CD4-positive, alpha-beta T cell treated with Interleukin-17A for 4 hours (primary cell): ENCODE measurements around the gene SPEN.
A peak's percentile ranks its signal among the peaks of the same experiment; 100 is the strongest.

Experiments used
- DNase-seq: peaks from one replicate; pipeline ENCODE4 v3.0.0-alpha.2; 2020; ENCODE audit warnings: mixed read lengths

SPEN gene

DNA sequence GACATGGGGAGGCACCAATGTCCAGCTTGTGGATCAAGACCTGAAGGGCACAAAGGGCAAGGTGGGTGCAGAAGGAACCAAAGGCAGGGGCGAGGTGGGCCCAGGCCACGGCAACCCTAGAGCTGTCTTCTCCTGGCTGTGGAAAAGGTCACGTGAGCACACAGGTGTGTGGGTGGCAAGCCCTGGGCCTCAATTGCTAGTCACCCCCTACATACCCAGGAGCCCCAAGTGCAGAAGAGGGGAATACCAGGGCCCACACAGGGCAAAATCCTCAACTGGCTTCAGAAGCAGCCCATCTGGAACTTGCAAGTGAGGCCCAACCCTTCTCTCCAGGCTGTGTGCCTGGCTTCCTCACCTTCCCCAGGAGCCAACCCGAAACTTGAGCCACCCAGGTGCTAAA, 102.8 kb downstream of the SPEN start:
- no peak for DNase-seq

DNA sequence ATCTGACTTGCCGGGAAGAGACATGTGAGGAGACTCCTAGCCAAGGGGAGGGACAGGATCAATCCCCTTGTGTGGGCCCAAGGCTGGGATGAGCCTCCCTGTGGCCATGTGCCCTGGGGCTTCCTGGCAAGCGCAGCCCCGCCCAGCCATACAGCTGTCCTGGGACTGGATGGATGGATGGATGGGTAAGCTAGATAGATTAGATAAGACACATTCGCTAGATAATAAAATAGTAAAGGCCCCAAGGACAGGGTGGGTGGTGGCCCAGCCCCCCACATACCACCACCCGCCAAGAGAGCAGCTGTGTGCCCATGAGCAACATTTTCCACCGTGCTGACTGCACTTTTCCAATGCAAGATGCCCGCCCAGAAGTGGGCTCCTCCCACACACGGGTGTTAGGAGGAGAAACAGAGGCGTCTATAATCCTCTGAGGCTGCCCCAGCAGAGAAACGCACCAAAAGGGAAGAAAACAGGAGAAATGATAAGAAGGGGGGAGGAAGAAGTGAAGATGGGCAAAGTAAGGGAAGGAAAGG, 103.3 kb downstream of the SPEN start:
- peak; percentile 45 for DNase-seq

DNA sequence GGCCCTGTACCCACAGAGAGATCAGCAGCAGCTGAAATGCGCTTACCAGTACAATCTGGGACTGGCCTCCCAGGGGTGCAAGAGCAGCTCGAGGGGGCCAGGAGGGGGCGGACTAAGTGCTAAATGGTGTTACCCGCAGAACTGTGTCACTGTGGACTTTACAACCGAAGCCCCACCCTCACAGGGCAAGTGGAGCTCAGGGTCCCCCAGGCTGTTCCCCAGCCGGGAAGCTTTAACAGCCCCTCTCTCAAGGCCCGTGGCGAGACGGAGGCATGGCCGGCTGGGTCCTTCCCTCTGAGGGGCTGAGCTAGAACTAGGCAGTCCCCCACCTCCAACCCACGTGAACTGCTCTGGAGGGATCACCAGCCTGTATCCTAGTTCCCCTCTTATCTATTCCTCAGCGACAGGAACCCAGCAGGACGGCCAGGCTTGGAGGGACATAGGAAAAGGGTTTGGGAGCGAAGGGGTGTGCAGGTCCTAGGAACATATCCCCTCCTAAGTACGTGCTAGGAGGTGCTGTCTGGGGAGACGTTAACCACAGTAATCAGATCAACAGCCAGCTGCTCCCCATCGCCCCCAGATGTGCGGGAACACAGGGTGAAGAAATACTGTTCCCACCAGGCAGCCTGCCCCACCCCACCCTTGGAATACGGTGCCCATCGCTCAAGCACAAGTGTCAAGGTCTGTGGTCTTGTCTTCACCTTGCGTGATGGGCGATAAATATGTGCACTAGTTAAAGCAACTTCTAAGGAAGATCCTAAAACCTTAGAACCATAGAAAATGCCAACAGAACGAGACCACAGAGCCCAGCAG, 104.0 kb downstream of the SPEN start:
- no peak for DNase-seq

DNA sequence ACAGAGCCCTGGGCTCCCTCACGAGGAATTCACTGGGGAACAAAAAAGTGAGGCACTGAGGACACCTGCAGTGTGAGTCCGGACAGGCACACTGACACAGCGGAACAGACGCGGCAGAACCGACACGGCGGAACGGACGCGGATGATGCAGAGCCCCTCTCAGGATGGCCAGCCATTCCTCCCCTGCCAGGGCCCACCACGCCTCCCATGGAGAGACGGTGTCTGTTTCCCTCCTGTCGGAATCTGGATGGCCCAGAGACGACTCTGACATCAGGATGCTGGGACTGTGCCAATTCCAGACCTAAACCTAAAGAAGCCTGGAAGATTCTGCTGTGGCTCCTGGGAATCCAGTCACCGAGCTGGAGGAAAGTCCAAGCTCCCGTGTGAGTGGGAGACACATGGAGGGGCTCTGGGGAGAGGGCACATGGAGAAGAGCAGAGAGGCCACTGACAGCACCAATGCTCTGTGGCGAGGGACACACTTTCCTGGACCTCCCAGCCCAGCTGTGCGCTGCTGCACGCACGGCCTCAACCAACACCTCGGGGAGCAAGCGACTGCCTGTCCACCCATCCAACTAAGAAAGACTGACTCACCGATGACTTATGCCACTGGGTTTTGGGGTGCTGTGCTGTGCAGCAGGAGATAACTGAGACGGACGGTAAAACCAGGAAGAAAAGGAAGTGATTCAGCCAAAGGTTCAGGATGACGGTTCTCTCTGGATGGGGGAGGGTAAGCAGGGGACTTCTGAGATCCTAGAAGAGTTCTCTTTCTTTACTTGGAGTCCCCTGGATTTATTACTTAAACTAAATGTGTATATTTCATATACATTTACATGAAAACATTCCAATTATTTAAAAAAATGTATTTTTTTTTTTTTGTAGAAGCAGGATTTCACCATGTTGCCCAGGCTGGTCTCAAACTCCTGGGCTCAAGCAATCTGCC, 105.1 kb downstream of the SPEN start:
- peak; percentile 27 for DNase-seq

DNA sequence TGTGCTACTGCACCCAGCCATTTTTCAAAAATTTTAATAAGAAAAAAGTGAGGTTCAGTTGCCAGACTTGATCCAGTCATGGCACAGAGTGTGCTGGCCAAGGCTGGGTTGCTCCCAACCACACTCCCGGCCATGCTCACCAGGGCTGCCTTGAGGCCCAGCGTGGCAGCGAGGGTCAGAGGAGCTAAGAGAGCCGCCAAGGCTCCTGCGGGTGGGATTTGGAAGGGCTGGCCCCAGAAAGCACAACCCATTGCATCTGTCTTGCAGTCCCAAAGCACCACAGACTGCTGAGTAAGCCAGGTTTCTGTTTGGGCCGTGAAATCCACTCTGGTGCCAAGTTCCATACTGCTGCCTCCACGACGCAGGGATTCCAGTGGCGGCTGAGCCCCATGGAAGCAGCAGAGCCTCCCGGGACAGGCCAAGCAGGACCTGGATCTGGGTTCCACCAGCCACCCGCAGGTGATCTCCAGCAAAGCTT, 105.8 kb downstream of the SPEN start:
- DNase-seq: no peak

DNA sequence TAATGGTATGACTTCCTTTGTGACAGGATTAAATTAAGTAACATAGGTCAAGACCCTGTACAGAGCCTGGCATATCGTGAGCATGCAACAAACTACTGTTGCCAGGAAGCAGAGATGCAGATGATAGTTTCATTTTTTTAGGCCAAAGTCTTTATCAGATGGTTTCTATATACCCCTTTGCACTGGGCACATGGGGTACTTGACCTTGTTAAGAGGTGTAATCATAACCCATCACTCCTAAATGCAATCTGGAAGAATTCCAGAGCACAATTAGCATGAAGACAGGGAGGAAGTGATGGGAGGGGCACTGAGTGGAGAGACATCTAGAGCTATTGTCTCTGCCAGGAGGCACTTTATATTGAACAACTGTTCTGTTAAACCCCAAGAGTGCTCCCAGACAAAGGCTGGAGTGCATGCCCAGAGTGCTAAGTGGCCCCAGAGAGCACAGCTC, 106.3 kb downstream of the SPEN start:
- DNase-seq: no peak

DNA sequence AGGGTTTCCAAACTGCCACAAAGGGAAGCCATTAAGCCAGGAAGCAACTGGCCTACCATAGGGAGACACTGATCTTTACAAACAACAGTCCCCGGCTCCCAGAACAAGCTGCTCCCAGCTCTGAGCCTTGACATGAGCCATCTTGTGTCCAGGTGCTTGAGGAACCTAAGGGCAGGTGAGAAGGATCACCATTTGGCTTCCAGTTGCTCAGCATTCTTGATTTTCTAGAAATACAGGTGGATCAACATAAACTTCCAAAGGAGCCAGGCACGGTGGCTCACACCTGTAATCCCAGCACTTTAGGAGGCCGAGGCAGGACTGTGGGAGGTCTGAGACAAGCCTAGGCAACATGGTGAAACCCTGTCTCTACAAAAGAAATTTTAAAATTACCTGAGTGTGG, 106.8 kb downstream of the SPEN start:
- no peak for DNase-seq

DNA sequence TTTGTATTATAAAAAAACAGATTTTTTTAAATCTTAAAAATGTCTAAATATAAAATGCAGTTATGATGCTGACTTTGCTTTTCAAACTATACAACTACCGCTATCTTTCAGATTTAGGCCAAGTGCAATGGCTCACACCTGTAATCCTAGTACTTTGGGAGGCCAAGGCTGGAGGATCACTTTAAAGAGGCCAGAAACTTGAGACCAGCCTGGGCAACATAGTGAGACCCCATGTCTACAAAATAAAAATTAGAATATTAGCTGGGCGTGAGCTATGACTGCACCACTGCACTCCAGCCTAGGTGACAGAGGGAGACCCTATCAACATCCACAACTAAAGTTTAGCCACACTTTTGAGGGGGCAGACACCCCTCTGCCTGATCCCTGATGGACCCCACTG, 108.0 kb downstream of the SPEN start:
- DNase-seq: no peak

DNA sequence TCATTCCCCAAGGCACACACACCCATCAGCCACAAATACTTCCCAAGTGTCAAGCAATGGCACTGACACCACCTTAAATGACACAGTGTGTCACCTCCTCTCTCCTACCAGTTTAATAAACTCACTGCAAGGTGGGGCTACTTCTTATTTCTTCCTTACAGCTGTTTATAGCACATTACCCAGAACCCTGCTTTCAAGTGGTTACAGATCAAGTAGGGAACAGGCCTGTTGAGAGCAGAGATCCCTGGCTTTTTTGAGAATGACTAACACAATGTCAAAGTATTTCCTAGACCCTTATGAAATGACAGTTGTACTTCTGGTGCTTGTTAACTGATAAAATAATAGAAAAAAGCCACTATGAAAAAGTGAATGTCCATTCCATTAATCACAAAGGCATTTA, 108.6 kb downstream of the SPEN start:
- DNase-seq: no peak

DNA sequence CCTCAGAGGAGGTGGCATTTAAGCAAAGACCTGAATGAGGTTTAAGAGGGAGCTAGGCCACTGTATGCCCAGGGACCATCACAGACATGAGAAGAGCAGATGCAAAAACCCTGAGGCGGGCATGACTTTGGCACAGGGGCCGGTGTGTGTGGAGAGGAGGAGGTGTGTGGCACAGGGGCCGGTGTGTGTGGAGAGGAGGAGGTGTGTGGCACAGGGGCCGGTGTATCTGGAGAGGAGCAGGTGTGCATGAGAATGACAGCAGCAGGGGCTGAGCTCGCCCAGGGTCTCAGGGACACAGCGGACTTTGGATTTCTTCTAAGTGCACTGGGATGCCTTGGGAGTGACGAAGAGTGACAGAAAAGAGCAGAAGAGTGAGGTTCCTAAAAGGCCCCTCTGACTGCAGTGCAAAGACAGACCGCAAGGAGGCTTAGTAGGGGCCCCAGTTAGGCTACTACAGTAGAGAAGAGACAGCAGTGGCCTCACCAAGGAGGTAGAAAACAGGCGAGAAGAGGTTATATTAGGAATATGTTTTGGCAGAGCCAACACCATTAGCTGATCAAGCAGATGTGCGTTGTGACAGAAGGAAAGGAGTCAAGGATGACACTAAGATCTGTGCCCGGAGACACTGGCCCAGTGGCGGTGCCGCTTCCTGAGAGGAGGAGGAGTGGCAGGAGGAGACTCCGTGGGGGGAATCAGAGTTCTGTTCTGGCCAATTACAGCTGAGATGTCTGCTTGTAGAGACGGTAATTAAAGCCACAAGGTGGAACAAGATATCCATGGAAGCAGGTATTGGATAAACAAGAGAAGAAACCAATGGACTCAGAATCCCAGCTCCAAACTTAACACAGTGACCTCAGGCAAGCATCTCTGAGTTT, 110.0 kb downstream of the SPEN start:
- DNase-seq: no peak

DNA sequence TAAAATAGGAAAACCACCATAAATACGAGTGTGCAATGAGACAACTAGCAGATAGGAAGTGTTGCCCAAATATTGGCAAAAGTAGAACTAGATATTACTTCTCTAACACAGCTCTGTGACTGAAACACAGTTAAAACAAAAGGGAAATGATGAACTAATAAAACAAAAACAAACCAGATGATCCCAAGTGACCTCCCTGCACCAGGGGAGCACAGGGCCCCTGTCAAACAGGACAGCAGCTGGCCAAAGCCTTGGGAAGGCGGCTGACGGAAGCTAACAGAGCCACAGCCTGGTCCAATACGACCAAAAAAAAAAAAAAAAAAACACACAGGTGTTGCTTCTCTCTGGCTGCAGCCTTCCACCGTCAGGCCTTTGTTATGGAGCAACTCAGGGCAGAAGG, 110.6 kb downstream of the SPEN start:
- DNase-seq: no peak

DNA sequence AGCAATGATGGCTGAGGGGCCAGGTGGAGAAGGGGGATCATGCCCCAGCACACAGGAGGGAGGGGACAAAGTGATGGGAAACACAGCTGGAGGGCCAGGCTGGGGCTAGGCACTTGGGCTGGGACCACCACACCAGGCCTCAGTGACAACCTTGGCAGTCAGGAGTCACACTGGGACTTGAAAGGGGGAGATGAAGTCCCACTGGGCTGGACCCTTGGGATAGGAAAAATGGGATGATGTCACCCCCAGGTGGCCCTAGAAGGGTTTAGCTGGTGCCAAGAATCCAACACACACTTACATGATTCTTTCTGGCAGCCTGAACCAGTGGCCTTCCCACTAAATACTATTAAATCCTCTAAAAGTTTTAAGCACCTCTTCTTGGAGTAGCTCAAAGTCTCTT, 111.3 kb downstream of the SPEN start:
- DNase-seq: no peak

DNA sequence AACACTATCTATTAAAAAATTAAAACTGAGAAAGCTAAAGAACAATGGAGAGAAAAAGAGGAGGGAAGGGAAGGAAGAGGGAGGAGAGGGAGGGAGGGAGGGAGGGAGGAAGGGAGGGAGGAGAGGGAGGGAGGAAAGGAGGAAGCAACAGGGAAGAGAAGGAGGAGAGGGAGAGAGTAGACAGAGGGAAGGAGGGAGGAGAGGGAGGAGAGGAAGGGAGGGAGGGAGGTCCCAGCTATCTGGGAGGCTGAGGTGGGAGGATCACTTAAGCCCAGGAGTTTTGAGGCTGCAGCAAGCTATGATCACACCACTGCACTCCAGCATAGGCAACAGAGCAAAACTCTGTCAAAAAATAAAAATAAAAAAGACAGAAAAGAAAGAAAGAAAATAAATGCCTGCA, 111.9 kb downstream of the SPEN start:
- DNase-seq: no peak

DNA sequence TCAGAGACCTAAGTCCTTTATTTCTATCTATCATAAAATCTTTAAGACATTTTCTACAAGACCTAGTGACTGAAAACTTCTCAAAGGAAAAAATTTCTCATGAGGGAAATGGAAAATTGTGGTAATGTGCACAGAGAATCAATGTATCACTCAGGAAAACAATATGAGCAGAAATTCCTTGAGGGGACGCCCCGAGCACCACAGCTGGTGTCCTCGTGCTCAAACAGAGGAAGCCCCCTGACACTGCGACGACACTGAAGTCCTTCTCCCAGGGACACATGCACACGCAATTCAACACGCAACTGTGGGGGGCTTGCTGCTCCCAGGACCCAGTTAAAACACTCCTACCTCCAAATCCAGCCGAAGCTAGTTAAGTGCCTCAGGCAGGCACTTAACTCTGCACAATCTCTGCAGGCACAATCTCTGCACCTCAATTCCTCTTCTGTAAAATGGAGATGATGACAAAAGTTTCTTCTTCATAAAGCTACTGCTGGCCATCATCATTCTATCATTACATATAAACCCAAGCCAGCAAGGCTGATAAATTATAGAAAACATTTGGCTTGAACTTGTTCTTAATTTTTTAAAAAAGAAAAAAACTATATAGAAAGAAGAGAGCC, 112.4 kb downstream of the SPEN start:
- DNase-seq: no peak

DNA sequence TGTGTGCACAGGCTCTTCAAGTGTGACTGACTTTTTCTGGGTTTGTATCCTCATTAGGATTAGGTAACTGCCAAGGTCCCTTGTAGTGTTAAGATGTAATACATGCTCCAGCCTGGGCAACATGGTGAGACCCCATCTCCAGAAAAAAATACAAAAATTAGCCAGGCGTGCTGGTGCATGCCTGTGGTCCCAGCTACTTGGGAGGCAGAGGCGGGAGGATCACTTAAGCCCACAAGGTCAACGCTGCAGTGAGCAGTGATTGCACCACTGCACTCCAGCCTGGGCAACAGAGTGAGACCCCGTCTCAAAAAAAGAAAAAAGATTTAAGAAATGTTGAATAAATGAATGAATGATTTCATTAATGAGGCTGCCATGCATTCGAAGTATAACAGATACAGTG, 113.3 kb downstream of the SPEN start:
- DNase-seq: no peak

DNA sequence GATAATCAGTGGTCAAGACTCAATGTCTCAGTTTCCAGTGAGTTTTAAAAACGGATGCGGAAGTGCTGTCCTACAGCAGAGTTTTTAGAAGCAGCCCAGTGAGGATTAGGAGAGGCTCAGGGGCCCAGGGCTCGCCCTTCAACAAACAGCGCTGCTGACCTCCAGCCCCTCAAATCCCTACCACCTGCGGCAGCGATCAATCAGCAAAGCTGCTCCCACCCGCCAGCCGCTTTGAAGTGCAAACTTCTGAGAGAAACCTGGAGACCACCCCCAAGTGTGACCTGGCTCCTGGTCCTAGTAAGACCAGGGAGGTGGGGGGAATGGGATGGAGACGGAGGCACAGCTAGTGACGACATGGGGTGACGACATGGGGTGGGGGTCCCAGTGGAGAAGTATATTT, 114.0 kb downstream of the SPEN start:
- DNase-seq: no peak

DNA sequence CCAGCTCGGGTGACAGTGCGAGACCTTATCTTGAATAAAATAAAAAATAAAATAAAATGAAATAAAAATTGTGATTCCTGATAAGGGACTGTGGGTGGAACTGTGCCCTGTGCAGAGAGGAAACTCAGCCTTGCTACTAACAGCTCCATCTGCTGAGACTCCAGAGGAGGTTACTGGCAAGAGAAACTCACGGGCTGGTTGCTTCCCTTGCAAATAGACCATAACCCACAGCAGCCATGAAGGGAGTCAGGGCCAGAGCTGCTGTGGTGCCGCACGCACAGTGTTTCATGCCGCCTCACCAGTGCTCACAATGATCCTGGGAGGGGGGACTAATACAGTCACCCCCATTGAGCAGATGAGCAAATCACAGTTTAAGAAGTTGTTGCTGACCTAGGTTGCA, 114.7 kb downstream of the SPEN start:
- DNase-seq: no peak

DNA sequence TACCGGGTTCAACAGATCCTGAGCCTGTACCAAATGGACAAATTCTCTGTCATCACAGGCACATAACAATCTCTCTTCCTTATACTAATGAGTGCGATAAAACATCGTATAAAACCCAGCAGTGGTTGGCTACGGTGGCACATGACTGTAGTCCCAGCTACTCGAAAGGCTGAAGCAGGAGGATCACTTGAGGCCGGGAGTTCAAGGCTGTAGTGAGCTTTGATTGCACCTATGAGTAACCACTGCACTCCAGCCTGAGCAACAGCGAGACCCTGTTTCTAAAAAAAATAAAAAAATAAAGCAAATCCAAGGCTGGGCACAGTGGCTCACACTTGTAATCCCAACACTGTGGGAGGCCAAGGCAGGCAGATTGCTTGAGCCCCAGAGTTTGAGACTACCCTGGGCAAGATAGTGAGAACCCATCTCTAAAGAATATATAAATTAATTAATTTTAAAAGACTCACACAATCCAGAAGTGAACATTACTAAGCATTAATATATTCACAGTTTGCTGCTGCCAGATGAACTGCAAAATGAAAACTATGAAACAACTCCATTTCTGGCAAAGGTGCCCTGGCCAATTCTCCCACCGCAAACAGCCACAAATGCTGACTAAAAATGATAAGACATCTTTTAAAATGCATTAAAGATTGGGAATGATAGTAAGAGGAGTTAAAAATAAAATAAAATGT, 115.3 kb downstream of the SPEN start:
- no peak for DNase-seq

DNA sequence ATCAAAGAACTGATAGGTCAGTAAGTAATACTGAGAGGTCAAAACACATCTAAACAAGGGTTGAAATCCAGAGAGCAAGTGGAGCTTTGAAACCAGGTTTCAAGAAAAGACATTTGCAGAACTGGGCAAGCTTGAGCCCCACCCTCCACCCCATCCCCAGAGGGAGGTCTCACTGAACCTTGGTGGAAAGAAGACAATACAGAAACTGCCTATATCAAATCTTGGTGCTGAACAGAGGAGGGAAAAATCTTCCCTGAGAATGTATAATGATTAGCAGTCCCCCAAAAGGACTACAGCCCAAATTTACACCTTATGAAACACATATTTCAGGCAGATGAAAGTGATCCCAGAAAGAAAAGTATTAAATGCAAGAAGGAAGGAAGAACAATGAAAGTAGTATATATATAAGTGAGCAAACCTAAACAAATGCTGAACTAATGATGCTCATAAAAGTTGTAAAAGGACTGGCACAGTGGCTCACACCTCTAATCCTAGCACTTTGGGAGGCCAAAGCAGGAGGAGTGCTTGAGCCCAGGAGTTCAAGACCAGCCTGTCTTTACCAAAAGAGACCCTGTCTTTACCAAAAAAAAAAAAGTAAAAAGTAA, 116.0 kb downstream of the SPEN start:
- no peak for DNase-seq

DNA sequence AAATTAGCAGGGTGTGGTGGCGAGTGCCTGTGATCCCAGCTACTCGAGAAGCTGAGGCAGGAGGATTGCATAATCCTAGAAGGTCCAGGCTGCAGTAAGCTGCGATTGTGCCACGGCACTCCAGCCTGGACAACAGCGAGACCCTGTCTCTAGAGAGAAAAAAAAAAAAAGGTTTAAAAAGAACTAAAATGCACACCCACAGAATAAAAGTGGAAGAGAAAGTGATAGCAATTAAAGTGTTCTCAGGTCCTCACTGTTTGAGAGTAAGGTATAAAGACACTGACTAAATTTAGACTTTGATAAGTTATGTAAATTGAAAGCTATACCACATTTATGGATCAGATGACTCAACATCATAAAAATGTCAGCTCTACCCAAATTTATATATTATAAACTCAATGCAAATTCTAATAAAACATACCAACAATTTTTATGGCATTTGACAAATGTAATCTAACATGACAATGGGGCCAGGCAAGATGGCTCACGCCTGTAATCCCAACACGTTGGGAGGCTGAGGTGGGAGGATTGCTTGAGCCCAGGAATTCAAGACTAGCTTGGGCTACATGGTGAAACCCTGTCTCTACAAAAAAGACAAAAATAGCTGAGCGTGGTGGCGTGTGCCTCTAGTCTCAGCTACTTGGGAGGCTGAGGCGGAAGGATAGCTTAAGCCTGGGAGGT, 116.6 kb downstream of the SPEN start:
- DNase-seq: no peak
